ENCODE results near the gene CTLA4. TPM values are rescaled to one million over a fixed set of nuclear protein-coding genes. Genes with fewer than 3 reads are reported as not detected.

CTLA4 gene
- polyA plus RNA-seq, 1 donor (not counting 4 experiments of a cell fraction or from before 2014, with no cell fraction given) = not detected

DNA sequence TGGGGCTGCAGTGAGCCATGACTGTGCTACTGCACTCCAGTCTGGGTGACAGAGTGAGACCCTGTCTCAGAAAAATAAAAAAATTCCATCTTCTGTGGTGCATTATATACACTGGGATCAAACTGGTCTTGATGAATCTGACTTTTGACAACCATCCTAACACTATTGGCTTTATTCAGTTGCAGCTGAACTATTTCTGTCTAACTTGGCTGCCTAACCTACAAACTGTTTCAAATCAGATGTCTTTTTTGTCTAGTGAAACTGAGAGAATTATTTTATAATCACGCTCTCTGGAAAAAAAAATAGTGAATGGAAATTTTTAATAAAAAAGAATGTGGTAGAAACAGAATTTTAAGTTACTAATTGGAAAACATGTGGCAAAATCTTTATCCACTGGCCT, 15.0 kb downstream of the CTLA4 start:
- no peaks in the 10 kb centered on the region for H4K20me1 ChIP-seq (ENCODE audit: control insufficient read depth, extremely low read depth, insufficient read depth, low read length)
- H3K9me3 ChIP-seq (ENCODE audit: control insufficient read depth, low read depth, low read length) = no peaks in the 10 kb centered on the region
- no peak overlapping the region for H3K4me3 ChIP-seq (ENCODE audit: control insufficient read depth in 2 of 3, extremely low read depth in 1 of 3, insufficient read depth in 2 of 3, low read depth in 1 of 3, low read length in 3 of 3)
- H2AFZ ChIP-seq (ENCODE audit: control insufficient read depth, low read length) = no peak overlapping the region
- H3K4me1 ChIP-seq (ENCODE audit: control insufficient read depth, extremely low read depth, insufficient read depth, low read length) = no peaks in the 10 kb centered on the region
- no peaks in the 10 kb centered on the region for H3K36me3 ChIP-seq (ENCODE audit: control insufficient read depth in 2 of 2, extremely low read depth in 1 of 2, insufficient read depth in 2 of 2, low read length in 2 of 2)
- no peaks in the 10 kb centered on the region for H3K27me3 ChIP-seq (ENCODE audit: control insufficient read depth, extremely low read depth, insufficient read depth, low read length)
- dilution Hi-C loops (cut with MboI; ENCODE audit: extremely low pct_ligation_motif_present, low sequenced_read_pairs) = no loop called here
- no peak overlapping the region for H3K4me2 ChIP-seq (ENCODE audit: control insufficient read depth, extremely low read depth, insufficient read depth, low read depth, low read length)
- H3K79me2 ChIP-seq (ENCODE audit: control insufficient read depth, insufficient read depth, low read length) = no peaks in the 10 kb centered on the region
- no peak overlapping the region for H3K27ac ChIP-seq (ENCODE audit: control insufficient read depth, insufficient read depth, low read length)
- FAIRE-seq (no peak), DNase-seq (ENCODE audit: low read depth, low spot score) (no peak)
- H3K9ac ChIP-seq (ENCODE audit: control insufficient read depth, extremely low read depth, insufficient read depth, low read length) = no peak overlapping the region
- TF ChIP-seq CTCF (optimal IDR thresholded peaks at IDR 0.05 in 1 of 3, IDR thresholded peaks at IDR 0.05 in 1 of 3, conservative IDR thresholded peaks at IDR 0.05 in 1 of 3; ENCODE audit: extremely low read depth in 1 of 3, insufficient read depth in 2 of 3, low read length in 3 of 3) = no peak
- TF ChIP-seq EZH2 (IDR thresholded peaks at IDR 0.05; ENCODE audit: low read length) = no peak
- no peaks in the 10 kb centered on the region for H3K9me1 ChIP-seq (ENCODE audit: control insufficient read depth, extremely low read depth, insufficient read depth, low read length)

GRCh38 chr2:203886661-203887151, 19.1 kb downstream of the CTLA4 start:
- H3K4me1 ChIP-seq (ENCODE audit: control insufficient read depth, extremely low read depth, insufficient read depth, low read length) = no peaks in the 10 kb centered on the region
- no peaks in the 10 kb centered on the region for H3K9me3 ChIP-seq (ENCODE audit: control insufficient read depth, low read depth, low read length)
- no peak overlapping the region for H2AFZ ChIP-seq (ENCODE audit: control insufficient read depth, low read length)
- dilution Hi-C loops (cut with MboI; ENCODE audit: extremely low pct_ligation_motif_present, low sequenced_read_pairs) = no loop called here
- H3K79me2 ChIP-seq (ENCODE audit: control insufficient read depth, insufficient read depth, low read length) = no peaks in the 10 kb centered on the region
- H3K4me2 ChIP-seq (ENCODE audit: control insufficient read depth, extremely low read depth, insufficient read depth, low read depth, low read length) = no peak overlapping the region
- H3K4me3 ChIP-seq (ENCODE audit: control insufficient read depth in 2 of 3, extremely low read depth in 1 of 3, insufficient read depth in 2 of 3, low read depth in 1 of 3, low read length in 3 of 3) = no peak overlapping the region
- no peak overlapping the region for H3K9ac ChIP-seq (ENCODE audit: control insufficient read depth, extremely low read depth, insufficient read depth, low read length)
- H4K20me1 ChIP-seq (ENCODE audit: control insufficient read depth, extremely low read depth, insufficient read depth, low read length) = no peaks in the 10 kb centered on the region
- no peak for DNase-seq (ENCODE audit: low read depth, low spot score)
- H3K27ac ChIP-seq (ENCODE audit: control insufficient read depth, insufficient read depth, low read length) = no peak overlapping the region
- H3K36me3 ChIP-seq (ENCODE audit: control insufficient read depth in 2 of 2, extremely low read depth in 1 of 2, insufficient read depth in 2 of 2, low read length in 2 of 2) = no peaks in the 10 kb centered on the region
- no peak for FAIRE-seq
- H3K27me3 ChIP-seq (ENCODE audit: control insufficient read depth, extremely low read depth, insufficient read depth, low read length) = no peaks in the 10 kb centered on the region
- no peaks in the 10 kb centered on the region for H3K9me1 ChIP-seq (ENCODE audit: control insufficient read depth, extremely low read depth, insufficient read depth, low read length)
- TF ChIP-seq CTCF (optimal IDR thresholded peaks at IDR 0.05 in 1 of 3, IDR thresholded peaks at IDR 0.05 in 1 of 3, conservative IDR thresholded peaks at IDR 0.05 in 1 of 3; ENCODE audit: extremely low read depth in 1 of 3, insufficient read depth in 2 of 3, low read length in 3 of 3) (no peak), EZH2 (IDR thresholded peaks at IDR 0.05; ENCODE audit: low read length) (no peak)

All from keratinocyte (primary cell).